Measurements from ENCODE around the gene ENOX1. TPM values are rescaled to one million over a fixed set of nuclear protein-coding genes. Genes with fewer than 3 reads are reported as not detected.

Gene ENOX1
- total and polyA plus RNA-seq, 7 donors: 0.34 to 7.1 (median 1.1) TPM

DNA sequence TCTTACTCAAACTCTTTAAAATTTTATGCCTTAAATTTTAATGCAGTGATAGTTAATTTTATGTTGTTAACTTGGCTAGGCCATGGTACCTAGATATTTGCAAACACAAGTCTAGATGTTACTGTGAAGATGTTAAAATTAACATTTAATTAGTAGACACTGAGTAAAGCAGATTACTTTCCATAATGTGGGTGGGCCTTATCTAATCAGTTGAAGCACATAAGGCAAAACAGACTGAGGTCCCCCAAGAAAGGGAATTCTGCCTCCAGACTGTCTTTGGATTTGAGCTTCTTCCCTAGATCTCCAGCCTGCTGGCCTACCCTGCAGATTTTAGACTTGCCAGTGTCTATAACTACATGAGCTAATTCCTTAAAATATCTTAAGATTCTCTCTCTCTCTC is 294.0 kb downstream of the ENOX1 start:
- no peak for ATAC-seq
- no peak for DNase-seq
- Histone ChIP-seq H3K27ac (no peak overlapping the region), H3K36me3 (ENCODE audit: insufficient read depth in 1 of 2, low read depth in 1 of 2) (no peaks in the 10 kb centered on the region), H3K4me3 (no peak overlapping the region), H3K9me3 (no peaks in the 10 kb centered on the region), H3K4me1 (no peaks in the 10 kb centered on the region), H3K27me3 (ENCODE audit: insufficient read depth in 3 of 3, low read length in 2 of 3) (no peaks in the 10 kb centered on the region)
- intact Hi-C loops (cut with DNase I): no loop called here
- TF ChIP-seq CTCF (IDR thresholded peaks at IDR 0.05): no peak

GRCh38 chr13:43492311-43492710 is 294.5 kb downstream of the ENOX1 start:
- no peak for DNase-seq
- ATAC-seq: no peak

GRCh38 chr13:43489233-43489632 is 297.5 kb downstream of the ENOX1 start:
- ATAC-seq (peak in 1 of 4 donors; percentile 40), DNase-seq (peak; percentile 9 to 50)
- H3K27ac ChIP-seq: no peak overlapping the region
- WGBS, 3 donors: 62 to 86% (median 69%) methylated on average over 3 of the region's 3 CpGs
- H3K36me3 ChIP-seq (ENCODE audit: insufficient read depth in 1 of 2, low read depth in 1 of 2): no peaks in the 10 kb centered on the region
- H3K27me3 ChIP-seq (ENCODE audit: insufficient read depth in 3 of 3, low read length in 2 of 3): no peaks in the 10 kb centered on the region
- TF ChIP-seq CTCF (IDR thresholded peaks at IDR 0.05): no peak
- H3K9me3 ChIP-seq: no peaks in the 10 kb centered on the region
- intact Hi-C loops (cut with DNase I): no loop called here
- no peaks in the 10 kb centered on the region for H3K4me1 ChIP-seq
- H3K4me3 ChIP-seq: no peak overlapping the region

More at GRCh38 chr13:43492311-43492710, 294.5 kb downstream of the ENOX1 start:
- H3K4me1 ChIP-seq: no peaks in the 10 kb centered on the region
- H3K4me3 ChIP-seq: no peak overlapping the region
- H3K27me3 ChIP-seq (ENCODE audit: insufficient read depth in 3 of 3, low read length in 2 of 3): no peaks in the 10 kb centered on the region
- H3K9me3 ChIP-seq: no peaks in the 10 kb centered on the region
- intact Hi-C loops (cut with DNase I): no loop called here
- 95 to 100% (median 99%) methylated on average over 2 of the region's 2 CpGs for WGBS, 3 donors
- TF ChIP-seq CTCF (IDR thresholded peaks at IDR 0.05): no peak
- no peaks in the 10 kb centered on the region for H3K36me3 ChIP-seq (ENCODE audit: insufficient read depth in 1 of 2, low read depth in 1 of 2)
- H3K27ac ChIP-seq: no peak overlapping the region

GRCh38 chr13:43487885-43488284 is 298.9 kb downstream of the ENOX1 start:
- WGBS, 3 donors: 94 to 97% (median 96%) methylated on average over 2 of the region's 2 CpGs
- intact Hi-C loops (cut with DNase I): no loop called here
- DNase-seq (no peak), ATAC-seq (no peak)
- Histone ChIP-seq H3K27ac (no peak overlapping the region), H3K4me3 (no peak overlapping the region), H3K9me3 (no peaks in the 10 kb centered on the region), H3K4me1 (no peaks in the 10 kb centered on the region), H3K36me3 (ENCODE audit: insufficient read depth in 1 of 2, low read depth in 1 of 2) (no peaks in the 10 kb centered on the region), H3K27me3 (ENCODE audit: insufficient read depth in 3 of 3, low read length in 2 of 3) (no peaks in the 10 kb centered on the region)
- no peak for TF ChIP-seq CTCF (IDR thresholded peaks at IDR 0.05)

DNA sequence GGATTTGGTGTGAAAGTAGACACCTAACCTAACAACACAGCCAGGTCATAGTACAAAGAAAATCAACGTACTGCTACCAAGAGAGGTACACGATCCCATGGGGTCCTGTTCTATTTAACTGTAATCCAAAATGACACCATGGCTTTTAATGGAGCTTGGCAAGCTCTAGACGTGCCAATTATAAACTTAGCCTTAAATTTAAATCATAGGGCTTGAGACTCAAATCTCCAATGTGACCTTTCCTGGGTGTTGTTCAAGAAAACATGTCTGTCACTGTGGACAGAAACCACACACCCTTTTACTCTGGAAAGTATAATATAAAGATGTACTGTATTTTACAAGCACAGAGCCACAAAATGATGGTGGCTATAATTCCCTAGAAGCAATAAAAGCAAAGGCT is 299.3 kb downstream of the ENOX1 start:
- Histone ChIP-seq H3K9me3 (no peaks in the 10 kb centered on the region), H3K4me3 (no peak overlapping the region), H3K27me3 (ENCODE audit: insufficient read depth in 3 of 3, low read length in 2 of 3) (no peaks in the 10 kb centered on the region), H3K36me3 (ENCODE audit: insufficient read depth in 1 of 2, low read depth in 1 of 2) (no peaks in the 10 kb centered on the region), H3K27ac (no peak overlapping the region), H3K4me1 (no peaks in the 10 kb centered on the region)
- intact Hi-C loops (cut with DNase I): no loop called here
- TF ChIP-seq CTCF (IDR thresholded peaks at IDR 0.05): no peak
- DNase-seq (no peak), ATAC-seq (peak in 1 of 4 donors; percentile 30)
- 24 to 44% (median 31%) methylated on average over 3 of the region's 3 CpGs for WGBS, 3 donors
